ENCODE data around the gene ANXA4.

The ANXA4 gene

GRCh38 chr2:69729781-69730180 lies 12.2 kb upstream of the ANXA4 start:
- no peak for TF ChIP-seq ZNF70 (CRISPR knock-in tag; IDR thresholded peaks at IDR 0.05)
- no peak for TF ChIP-seq ZFP3 (CRISPR knock-in tag; IDR thresholded peaks at IDR 0.05)
- no peak for ATAC-seq

- no peak for ATAC-seq
- TF ChIP-seq ZNF8 (CRISPR knock-in tag; IDR thresholded peaks at IDR 0.05) (no peak), POU6F1 (CRISPR knock-in tag; IDR thresholded peaks at IDR 0.05; ENCODE audit: borderline replicate concordance, low read depth) (no peak), CSRNP3 (CRISPR knock-in tag; IDR thresholded peaks at IDR 0.05) (no peak), SNAI2 (CRISPR knock-in tag; IDR thresholded peaks at IDR 0.05) (no peak), ARNTL (CRISPR knock-in tag; IDR thresholded peaks at IDR 0.05; ENCODE audit: borderline replicate concordance, low read depth) (no peak), TOX (CRISPR knock-in tag; IDR thresholded peaks at IDR 0.05; ENCODE audit: borderline replicate concordance) (no peak), CSDC2 (CRISPR knock-in tag; IDR thresholded peaks at IDR 0.05) (no peak), CREB5 (CRISPR knock-in tag; IDR thresholded peaks at IDR 0.05; ENCODE audit: low read depth) (no peak), GLIS3 (CRISPR knock-in tag; IDR thresholded peaks at IDR 0.05) (no peak), ZFP3 (CRISPR knock-in tag; IDR thresholded peaks at IDR 0.05) (no peak), PPARA (CRISPR knock-in tag; IDR thresholded peaks at IDR 0.05; ENCODE audit: borderline replicate concordance) (no peak), ZNF565 (CRISPR knock-in tag; conservative IDR thresholded peaks at IDR 0.05; ENCODE audit: low read depth) (no peak), TCF4 (CRISPR knock-in tag; IDR thresholded peaks at IDR 0.05; ENCODE audit: borderline replicate concordance) (no peak), BACH2 (CRISPR knock-in tag; IDR thresholded peaks at IDR 0.05; ENCODE audit: borderline replicate concordance) (no peak), TSHZ2 (CRISPR knock-in tag; IDR thresholded peaks at IDR 0.05) (no peak), ZFP30 (CRISPR knock-in tag; IDR thresholded peaks at IDR 0.05) (no peak), ESRRG (CRISPR knock-in tag; IDR thresholded peaks at IDR 0.05) (no peak), ZNF70 (CRISPR knock-in tag; IDR thresholded peaks at IDR 0.05) (no peak), ZC3H10 (CRISPR knock-in tag; IDR thresholded peaks at IDR 0.05) (no peak)
- TF ChIP-seq, protein P1, sequence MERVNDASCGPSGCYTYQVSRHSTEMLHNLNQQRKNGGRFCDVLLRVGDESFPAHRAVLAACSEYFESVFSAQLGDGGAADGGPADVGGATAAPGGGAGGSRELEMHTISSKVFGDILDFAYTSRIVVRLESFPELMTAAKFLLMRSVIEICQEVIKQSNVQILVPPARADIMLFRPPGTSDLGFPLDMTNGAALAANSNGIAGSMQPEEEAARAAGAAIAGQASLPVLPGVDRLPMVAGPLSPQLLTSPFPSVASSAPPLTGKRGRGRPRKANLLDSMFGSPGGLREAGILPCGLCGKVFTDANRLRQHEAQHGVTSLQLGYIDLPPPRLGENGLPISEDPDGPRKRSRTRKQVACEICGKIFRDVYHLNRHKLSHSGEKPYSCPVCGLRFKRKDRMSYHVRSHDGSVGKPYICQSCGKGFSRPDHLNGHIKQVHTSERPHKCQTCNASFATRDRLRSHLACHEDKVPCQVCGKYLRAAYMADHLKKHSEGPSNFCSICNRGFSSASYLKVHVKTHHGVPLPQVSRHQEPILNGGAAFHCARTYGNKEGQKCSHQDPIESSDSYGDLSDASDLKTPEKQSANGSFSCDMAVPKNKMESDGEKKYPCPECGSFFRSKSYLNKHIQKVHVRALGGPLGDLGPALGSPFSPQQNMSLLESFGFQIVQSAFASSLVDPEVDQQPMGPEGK (CRISPR knock-in tag; IDR thresholded peaks at IDR 0.05; ENCODE audit: borderline replicate concordance) = no peak
Measured at GRCh38 chr2:69731147-69731970, 10.6 kb upstream of the ANXA4 start.

DNA sequence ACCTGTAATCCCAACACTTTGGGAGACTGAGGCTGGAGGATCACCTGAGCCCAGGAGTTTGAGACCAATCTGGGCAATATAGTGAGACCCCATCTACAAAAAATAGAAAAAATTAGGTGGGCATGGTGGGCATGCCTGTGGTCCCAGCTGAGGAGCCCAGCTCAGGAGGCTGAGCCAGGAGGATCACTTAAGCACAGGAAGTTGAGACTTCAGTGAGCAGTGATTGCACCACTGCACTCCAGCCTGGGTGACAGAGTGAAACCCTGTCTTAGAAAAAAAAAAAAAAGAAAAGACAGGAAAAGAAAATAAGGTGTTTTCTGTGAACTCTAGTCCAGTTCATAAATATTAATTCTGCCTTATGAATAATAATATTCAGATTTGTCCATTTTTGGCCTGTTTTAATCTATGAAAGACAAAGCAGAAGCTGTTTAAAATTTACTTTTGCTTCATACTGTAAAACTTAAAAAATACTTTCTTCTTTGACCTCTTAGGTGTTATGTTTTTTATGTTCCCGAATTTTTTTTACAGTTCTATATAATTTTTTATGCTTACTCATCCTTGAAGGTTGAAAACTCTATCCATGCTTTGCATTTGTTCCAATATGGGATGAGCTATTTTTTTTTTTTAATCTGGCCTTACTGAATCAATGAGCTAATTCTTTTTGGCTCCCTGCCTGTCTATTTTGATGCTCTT lies 8.4 kb upstream of the ANXA4 start:
- TF ChIP-seq CSDC2 (CRISPR knock-in tag; IDR thresholded peaks at IDR 0.05) = no peak
- TF ChIP-seq TOX (CRISPR knock-in tag; IDR thresholded peaks at IDR 0.05; ENCODE audit: borderline replicate concordance) = no peak
- no peak for TF ChIP-seq ZNF565 (CRISPR knock-in tag; conservative IDR thresholded peaks at IDR 0.05; ENCODE audit: low read depth)
- no peak for TF ChIP-seq ZNF70 (CRISPR knock-in tag; IDR thresholded peaks at IDR 0.05)
- no peak for TF ChIP-seq ZFP3 (CRISPR knock-in tag; IDR thresholded peaks at IDR 0.05)
- TF ChIP-seq CSRNP3 (CRISPR knock-in tag; IDR thresholded peaks at IDR 0.05) = no peak
- TF ChIP-seq ESRRG (CRISPR knock-in tag; IDR thresholded peaks at IDR 0.05) = no peak
- TF ChIP-seq POU6F1 (CRISPR knock-in tag; IDR thresholded peaks at IDR 0.05; ENCODE audit: borderline replicate concordance, low read depth) = no peak
- no peak for TF ChIP-seq ISL1 (CRISPR knock-in tag; IDR thresholded peaks at IDR 0.05)
- TF ChIP-seq TCF4 (CRISPR knock-in tag; IDR thresholded peaks at IDR 0.05; ENCODE audit: borderline replicate concordance) = no peak
- TF ChIP-seq ZFP30 (CRISPR knock-in tag; IDR thresholded peaks at IDR 0.05) = no peak
- TF ChIP-seq OSR1 (CRISPR knock-in tag; IDR thresholded peaks at IDR 0.05) = no peak
- no peak for TF ChIP-seq GLIS3 (CRISPR knock-in tag; IDR thresholded peaks at IDR 0.05)
- no peak for TF ChIP-seq PPARA (CRISPR knock-in tag; IDR thresholded peaks at IDR 0.05; ENCODE audit: borderline replicate concordance)
- no peak for ATAC-seq
